Fibroblast of skin of left biceps (primary cell): ENCODE results near the gene SMIM29.
"Not testable (repeated sequence)": the region's sequence is repeated elsewhere in the genome, so short reads cannot be mapped to it uniquely, and the experiment has no call there.

Source experiments
- DNase-seq, 2 experiments: peaks; one replicate each; pipeline ENCODE4 v3.0.0-alpha.2; 2013; ENCODE audit warnings: low read depth in 2 of 2

SMIM29 gene

GRCh38 chr6:34248727-34249468 is at the start of gene SMIM29:
TSS of gene SMIM29 (minus strand) at chr6:34249006. CDS start at chr6:34247791, 1,215 bp downstream.
- DNase-seq = peak; percentile 83 to 86

GRCh38 chr6:34295721-34296120 is 46.9 kb upstream of the SMIM29 start:
- no peak for DNase-seq

GRCh38 chr6:34292954-34293353 is 44.1 kb upstream of the SMIM29 start:
- DNase-seq = no peak

GRCh38 chr6:34289137-34289536 is 40.3 kb upstream of the SMIM29 start:
- no peak for DNase-seq

- DNase-seq = no peak
These were observed 39.8 kb upstream of the SMIM29 start for GRCh38 chr6:34288581-34288980.

- no peak for DNase-seq
These were observed 36.8 kb upstream of the SMIM29 start for GRCh38 chr6:34285448-34286164.

GRCh38 chr6:34284563-34285447 is 36.0 kb upstream of the SMIM29 start:
- DNase-seq = peak in 1 of 2 experiments; percentile 16

GRCh38 chr6:34281702-34282334 is 33.0 kb upstream of the SMIM29 start:
- no peak for DNase-seq

- no peak for DNase-seq
These were observed 31.4 kb upstream of the SMIM29 start for GRCh38 chr6:34280216-34280615.

- no peak for DNase-seq
These were observed 30.0 kb upstream of the SMIM29 start for GRCh38 chr6:34278833-34279232.

- DNase-seq = no peak
These were observed 28.9 kb upstream of the SMIM29 start for GRCh38 chr6:34277763-34278112.

- no peak for DNase-seq
These were observed 28.3 kb upstream of the SMIM29 start for GRCh38 chr6:34276881-34277762.

- DNase-seq = no peak
These were observed 27.4 kb upstream of the SMIM29 start for GRCh38 chr6:34276191-34276590.

- DNase-seq = no peak
These were observed 26.5 kb upstream of the SMIM29 start for GRCh38 chr6:34275128-34275804.

GRCh38 chr6:34274129-34274528 is 25.3 kb upstream of the SMIM29 start:
- DNase-seq = no peak

- no peak for DNase-seq
These were observed 24.5 kb upstream of the SMIM29 start for GRCh38 chr6:34273242-34273805.

GRCh38 chr6:34272013-34272926 is 23.5 kb upstream of the SMIM29 start:
- no peak for DNase-seq

GRCh38 chr6:34269658-34270341 is 21.0 kb upstream of the SMIM29 start:
- not testable (repeated sequence) for DNase-seq
